Trophoblast cell (in vitro differentiated cells and primary cell): ENCODE results near the gene RAP1A.
A peak's percentile ranks its signal among the peaks of the same experiment; 100 is the strongest.

Experiments
- DNase-seq, 2 donors: peaks; one replicate each; pipeline ENCODE4 v3.0.0-alpha.2; 2016
- H2AFZ ChIP-seq: 2 replicates; pipeline ENCODE4 v1.6.1; 2013; ENCODE audit warnings: low read length, moderate library complexity, mild to moderate bottlenecking; ENCODE audit not compliant: insufficient read depth, poor library complexity
- H2AK5ac ChIP-seq: 2 replicates; pipeline ENCODE4 v1.6.1; 2013; ENCODE audit warnings: mild to moderate bottlenecking, low read length
- H2BK120ac ChIP-seq: 2 replicates; pipeline ENCODE4 v1.6.1; 2013; ENCODE audit warnings: low read length, mild to moderate bottlenecking, moderate library complexity; ENCODE audit not compliant: insufficient read depth, poor library complexity
- H2BK12ac ChIP-seq: 2 replicates; pipeline ENCODE4 v1.6.1; 2013; ENCODE audit warnings: mild to moderate bottlenecking, low read length, moderate library complexity
- H2BK5ac ChIP-seq: 2 replicates; pipeline ENCODE4 v1.6.1; 2013; ENCODE audit warnings: low read length, low read depth, moderate library complexity, mild to moderate bottlenecking; ENCODE audit not compliant: poor library complexity
- H3K14ac ChIP-seq: 2 replicates; pipeline ENCODE4 v1.6.1; 2013; ENCODE audit warnings: mild to moderate bottlenecking, low read length
- H3K18ac ChIP-seq: 2 replicates; pipeline ENCODE4 v1.6.1; 2013; ENCODE audit warnings: mild to moderate bottlenecking, low read length
- H3K23ac ChIP-seq: 2 replicates; pipeline ENCODE4 v1.6.1; 2013; ENCODE audit warnings: low read length
- H3K27ac ChIP-seq: 2 replicates; pipeline ENCODE4 v1.5.1; 2013; ENCODE audit warnings: low read depth, mild to moderate bottlenecking, inconsistent platforms, low read length, moderate library complexity
- H3K27me3 ChIP-seq: 2 replicates; pipeline ENCODE4 v1.6.1; 2013; ENCODE audit warnings: inconsistent platforms, mild to moderate bottlenecking, low read length, moderate library complexity; ENCODE audit not compliant: insufficient read depth
- H3K36me3 ChIP-seq, 2 experiments: 1 replicate in 1 of 2; 2 replicates in 1 of 2; pipeline ENCODE4 v1.6.1; 2013; ENCODE audit warnings: low read length in 2 of 2, mild to moderate bottlenecking in 2 of 2, moderate library complexity in 1 of 2; ENCODE audit not compliant: insufficient read depth in 2 of 2, control insufficient read depth in 1 of 2
- H3K4ac ChIP-seq: 2 replicates; pipeline ENCODE4 v1.6.1; 2013; ENCODE audit warnings: low read depth, mild to moderate bottlenecking, low read length, moderate library complexity
- H3K4me1 ChIP-seq, 2 experiments: 1 replicate in 1 of 2; 2 replicates in 1 of 2; pipeline ENCODE4 v1.6.1; 2013; ENCODE audit warnings: low read length in 2 of 2, mild to moderate bottlenecking in 2 of 2, moderate library complexity in 1 of 2; ENCODE audit not compliant: insufficient read depth in 2 of 2, control insufficient read depth in 1 of 2
- H3K4me2 ChIP-seq: 2 replicates; pipeline ENCODE4 v1.6.1; 2013; ENCODE audit warnings: inconsistent platforms, mild to moderate bottlenecking, low read length, moderate library complexity
- H3K4me3 ChIP-seq: 2 replicates; pipeline ENCODE4 v1.5.1; 2013; ENCODE audit warnings: mild to moderate bottlenecking, low read depth, low read length, inconsistent platforms
- H3K79me1 ChIP-seq: one replicate; pipeline ENCODE4 v1.6.1; 2013; ENCODE audit warnings: low read length
- H3K79me2 ChIP-seq: 2 replicates; pipeline ENCODE4 v1.6.1; 2013; ENCODE audit warnings: low read length, mild to moderate bottlenecking; ENCODE audit not compliant: control insufficient read depth, insufficient read depth, poor library complexity
- H3K9ac ChIP-seq: 2 replicates; pipeline ENCODE4 v1.6.1; 2013; ENCODE audit warnings: mild to moderate bottlenecking, low read length
- H3K9me3 ChIP-seq: 2 replicates; pipeline ENCODE4 v1.6.1; 2013; ENCODE audit warnings: low read depth, mild to moderate bottlenecking, control low read depth, inconsistent platforms, low read length; ENCODE audit not compliant: insufficient read depth
- H4K12ac ChIP-seq: 2 replicates; pipeline ENCODE4 v1.6.1; 2013; ENCODE audit warnings: low read depth, mild to moderate bottlenecking, low read length, moderate library complexity
- H4K8ac ChIP-seq: 2 replicates; pipeline ENCODE4 v1.6.1; 2013; ENCODE audit warnings: low read depth, mild to moderate bottlenecking, low read length, moderate library complexity
- H4K91ac ChIP-seq: one replicate; pipeline ENCODE4 v1.6.1; 2013; ENCODE audit warnings: low read depth, mild to moderate bottlenecking, low read length, moderate library complexity
- WGBS: extraction: QIAGEN DNeasy Blood & Tissue Kit; methylation state at CpG from one replicate; pipeline ENCODE4 v1.1.7; 2013; ENCODE audit warnings: missing lambda C conversion rate; ENCODE audit not compliant: insufficient read length, insufficient coverage; ENCODE audit errors: extremely low coverage; 5-methylcytosine and 5-hydroxymethylcytosine counted together

RAP1A gene

GRCh38 chr1:111756124-111756513 is 136.5 kb downstream of the RAP1A start:
- Histone ChIP-seq H3K4me3 (peak overlapping the region; percentile 97), H3K79me1 (peaks cover 4% of the 10 kb centered on the region)
- WGBS = no CpG with 5 or more reads among the region's 35 CpGs

GRCh38 chr1:111758373-111758772 is 138.8 kb downstream of the RAP1A start:
- no peak overlapping the region for H2BK5ac ChIP-seq
- H3K79me2 ChIP-seq = peaks cover 4% of the 10 kb centered on the region
- no peak overlapping the region for H3K23ac ChIP-seq
- H4K12ac ChIP-seq = no peak overlapping the region
- no peak overlapping the region for H4K8ac ChIP-seq
- H2AFZ ChIP-seq = no peak overlapping the region
- no peak overlapping the region for H2AK5ac ChIP-seq
- peaks cover 4% of the 10 kb centered on the region for H3K79me1 ChIP-seq
- no peak overlapping the region for H2BK12ac ChIP-seq
- H3K14ac ChIP-seq = no peak overlapping the region
- H3K4me1 ChIP-seq = peaks cover 2 to 4% of the 10 kb centered on the region in 2 experiments
- H3K4me3 ChIP-seq = no peak overlapping the region
- H3K4ac ChIP-seq = no peak overlapping the region
- no peaks in the 10 kb centered on the region for H3K27me3 ChIP-seq
- H3K4me2 ChIP-seq = no peak overlapping the region
- no peak overlapping the region for H3K27ac ChIP-seq
- H3K36me3 ChIP-seq = peaks cover 4 to 5% of the 10 kb centered on the region in 2 experiments
- no peak overlapping the region for H3K18ac ChIP-seq
- no peak for DNase-seq
- no peak overlapping the region for H4K91ac ChIP-seq
- WGBS = no CpG with 5 or more reads among the region's 2 CpGs
- no peaks in the 10 kb centered on the region for H3K9me3 ChIP-seq
- H2BK120ac ChIP-seq = no peak overlapping the region
- no peak overlapping the region for H3K9ac ChIP-seq

More at GRCh38 chr1:111756124-111756513, 136.5 kb downstream of the RAP1A start:
- Histone ChIP-seq H3K27ac (peak overlapping the region; percentile 85), H4K12ac (peak overlapping the region; percentile 55), H3K4me1 (peaks cover 2 to 4% of the 10 kb centered on the region in 2 experiments), H3K4me2 (peak overlapping the region; percentile 84), H3K36me3 (no peaks in the 10 kb centered on the region), H3K9ac (peak overlapping the region; percentile 97), H2BK5ac (peak overlapping the region; percentile 37), H2BK12ac (no peak overlapping the region), H2BK120ac (peak overlapping the region; percentile 65), H3K14ac (peak overlapping the region; percentile 83), H3K23ac (no peak overlapping the region), H3K4ac (peak overlapping the region; percentile 64), H3K27me3 (no peaks in the 10 kb centered on the region), H2AK5ac (no peak overlapping the region), H3K18ac (peak overlapping the region; percentile 33), H3K79me2 (peaks cover 4% of the 10 kb centered on the region), H2AFZ (peak overlapping the region; percentile 89), H4K91ac (peak overlapping the region; percentile 9), H4K8ac (peak overlapping the region; percentile 89), H3K9me3 (no peaks in the 10 kb centered on the region)
- no peak for DNase-seq

- Histone ChIP-seq H3K27ac (no peak overlapping the region), H3K27me3 (no peaks in the 10 kb centered on the region), H3K4me2 (no peak overlapping the region), H4K12ac (no peak overlapping the region), H3K4me1 (no peaks in the 10 kb centered on the region), H3K23ac (no peak overlapping the region), H4K8ac (no peak overlapping the region), H2AFZ (no peak overlapping the region), H3K79me2 (peaks cover 2% of the 10 kb centered on the region), H3K9ac (no peak overlapping the region), H4K91ac (no peak overlapping the region), H2AK5ac (no peak overlapping the region), H2BK12ac (no peak overlapping the region), H2BK120ac (no peak overlapping the region), H2BK5ac (no peak overlapping the region), H3K36me3 (peaks cover 11 to 15% of the 10 kb centered on the region in 2 experiments), H3K14ac (no peak overlapping the region), H3K18ac (no peak overlapping the region), H3K4me3 (no peak overlapping the region), H3K4ac (no peak overlapping the region), H3K9me3 (no peaks in the 10 kb centered on the region), H3K79me1 (no peaks in the 10 kb centered on the region)
- WGBS = no CpG with 5 or more reads among the region's 2 CpGs
- no peak for DNase-seq
These were observed 142.1 kb downstream of the RAP1A start for GRCh38 chr1:111761717-111762116.

GRCh38 chr1:111762332-111762731 is 142.7 kb downstream of the RAP1A start:
- Histone ChIP-seq H3K14ac (no peak overlapping the region), H4K8ac (no peak overlapping the region), H3K79me1 (no peaks in the 10 kb centered on the region), H3K9ac (no peak overlapping the region), H3K4me3 (no peak overlapping the region), H3K18ac (no peak overlapping the region), H3K9me3 (no peaks in the 10 kb centered on the region), H2BK5ac (no peak overlapping the region), H3K23ac (no peak overlapping the region), H4K12ac (no peak overlapping the region), H2BK12ac (no peak overlapping the region), H3K27ac (no peak overlapping the region), H2BK120ac (no peak overlapping the region), H3K4ac (no peak overlapping the region), H2AFZ (no peak overlapping the region), H3K27me3 (no peaks in the 10 kb centered on the region), H3K4me1 (no peaks in the 10 kb centered on the region), H3K4me2 (no peak overlapping the region), H3K79me2 (no peaks in the 10 kb centered on the region), H4K91ac (no peak overlapping the region), H3K36me3 (peaks cover 11 to 15% of the 10 kb centered on the region in 2 experiments), H2AK5ac (no peak overlapping the region)
- no CpG with 5 or more reads among the region's 2 CpGs for WGBS
- DNase-seq = no peak
